Keratinocyte (primary cell): ENCODE data around the gene KLF2.

ENCODE experiments used
- EZH2 ChIP-seq: IDR thresholded peaks from one replicate; pipeline ENCODE4 v1.6.1; 2012; ENCODE audit warnings: inconsistent platforms, mild to moderate bottlenecking, low read length, moderate library complexity
- TF ChIP-seq, protein P1 (sequence below), 3 experiments: IDR thresholded peaks in 1 of 3; conservative IDR thresholded peaks in 1 of 3; optimal IDR thresholded peaks in 1 of 3; 2 replicates in 2 of 3; 3 replicates in 1 of 3; pipeline versions ENCODE3 to v1.5.1; 2011; ENCODE audit warnings: low read length in 3 of 3, mild to moderate bottlenecking in 3 of 3, moderate library complexity in 2 of 3, control low read depth in 1 of 3, inconsistent platforms in 1 of 3; ENCODE audit not compliant: insufficient read depth in 2 of 3; ENCODE audit errors: extremely low read depth in 1 of 3

DNA sequence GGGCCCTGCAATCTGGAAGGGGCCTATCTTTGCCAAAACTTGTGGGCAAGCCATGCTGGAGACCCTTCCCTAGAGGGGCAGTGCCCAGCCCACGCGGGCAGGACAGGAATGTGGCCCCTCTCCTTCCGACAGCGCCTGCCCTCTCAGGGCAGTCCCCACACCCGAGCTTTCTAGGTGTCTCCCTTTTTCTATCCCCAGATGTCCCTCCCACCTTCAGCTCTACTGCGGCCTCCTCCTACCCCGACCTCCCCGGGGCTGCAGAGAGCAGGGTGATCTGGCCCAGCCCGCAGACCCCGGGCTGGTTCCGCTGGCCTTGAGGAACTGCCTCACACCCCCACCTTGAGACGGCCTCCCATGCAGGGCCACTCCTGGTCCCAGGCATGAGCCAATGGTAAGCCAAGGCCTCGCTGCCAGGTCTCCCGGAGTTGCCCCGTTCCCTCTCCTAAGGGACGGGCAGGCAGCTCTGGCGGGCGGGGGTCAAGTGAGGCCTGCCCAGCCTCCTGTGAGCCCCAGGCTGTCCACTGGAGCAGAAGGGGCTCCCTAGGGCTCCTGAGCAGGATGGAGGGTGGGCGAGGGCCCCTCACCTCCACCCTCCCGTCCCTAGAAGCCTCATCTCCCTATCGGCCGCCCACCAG lies 39.7 kb downstream of the KLF2 start:
- TF ChIP-seq, protein P1, sequence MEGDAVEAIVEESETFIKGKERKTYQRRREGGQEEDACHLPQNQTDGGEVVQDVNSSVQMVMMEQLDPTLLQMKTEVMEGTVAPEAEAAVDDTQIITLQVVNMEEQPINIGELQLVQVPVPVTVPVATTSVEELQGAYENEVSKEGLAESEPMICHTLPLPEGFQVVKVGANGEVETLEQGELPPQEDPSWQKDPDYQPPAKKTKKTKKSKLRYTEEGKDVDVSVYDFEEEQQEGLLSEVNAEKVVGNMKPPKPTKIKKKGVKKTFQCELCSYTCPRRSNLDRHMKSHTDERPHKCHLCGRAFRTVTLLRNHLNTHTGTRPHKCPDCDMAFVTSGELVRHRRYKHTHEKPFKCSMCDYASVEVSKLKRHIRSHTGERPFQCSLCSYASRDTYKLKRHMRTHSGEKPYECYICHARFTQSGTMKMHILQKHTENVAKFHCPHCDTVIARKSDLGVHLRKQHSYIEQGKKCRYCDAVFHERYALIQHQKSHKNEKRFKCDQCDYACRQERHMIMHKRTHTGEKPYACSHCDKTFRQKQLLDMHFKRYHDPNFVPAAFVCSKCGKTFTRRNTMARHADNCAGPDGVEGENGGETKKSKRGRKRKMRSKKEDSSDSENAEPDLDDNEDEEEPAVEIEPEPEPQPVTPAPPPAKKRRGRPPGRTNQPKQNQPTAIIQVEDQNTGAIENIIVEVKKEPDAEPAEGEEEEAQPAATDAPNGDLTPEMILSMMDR (optimal IDR thresholded peaks at IDR 0.05 in 1 of 3, IDR thresholded peaks at IDR 0.05 in 1 of 3, conservative IDR thresholded peaks at IDR 0.05 in 1 of 3; ENCODE audit: extremely low read depth in 1 of 3, insufficient read depth in 2 of 3, low read length in 3 of 3): no peak
- no peak for TF ChIP-seq EZH2
